ENCODE data around the gene CHKA. TPM values are rescaled to one million over a fixed set of nuclear protein-coding genes. Genes with fewer than 3 reads are reported as not detected.

CHKA gene
- total RNA-seq, 1 experiment from 2014 or later, result 119 TPM

DNA sequence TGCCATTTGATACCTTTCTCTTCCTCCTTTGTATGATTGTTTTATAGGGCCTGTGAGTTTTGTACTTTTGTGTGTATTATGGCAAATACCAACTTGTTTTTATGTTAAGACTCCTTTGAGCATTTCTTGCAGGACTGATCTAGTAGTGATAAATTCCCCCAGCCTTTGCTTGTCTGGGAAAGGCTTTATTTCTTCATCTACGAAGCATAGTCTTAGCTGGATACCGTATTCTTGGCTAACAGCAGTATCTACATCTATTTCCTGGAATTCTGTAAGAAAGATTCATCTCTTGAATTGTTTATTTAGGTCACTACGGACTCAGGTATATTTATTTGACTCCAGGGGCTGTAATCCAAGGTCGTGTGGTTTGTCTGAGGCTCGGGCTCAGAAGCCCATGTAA, 96.7 kb downstream of the CHKA start:
- in situ Hi-C loops (cut with HindIII; ENCODE audit: low sequenced_read_pairs), result no loop called here

DNA sequence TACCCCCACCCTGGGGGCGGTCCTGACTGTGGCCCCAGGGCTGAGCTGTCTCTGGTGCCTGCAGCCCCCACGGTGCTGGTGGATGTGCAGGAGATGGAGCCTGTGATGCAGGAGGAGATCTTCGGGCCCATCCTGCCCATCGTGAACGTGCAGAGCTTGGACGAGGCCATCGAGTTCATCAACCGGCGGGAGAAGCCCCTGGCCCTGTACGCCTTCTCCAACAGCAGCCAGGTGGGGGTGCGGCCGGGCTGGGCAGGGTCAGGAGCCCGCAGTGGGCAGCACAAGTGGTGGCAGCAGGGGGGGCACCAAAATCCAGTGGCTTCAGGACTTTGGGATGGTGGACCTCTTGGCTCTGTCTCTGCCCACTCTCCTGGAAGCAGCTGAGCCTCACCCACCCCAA, 98.7 kb downstream of the CHKA start:
- no peak for DNase-seq (ENCODE audit: low spot score)
- in situ Hi-C loops (cut with HindIII; ENCODE audit: low sequenced_read_pairs), result no loop called here

More for the DNA sequence above, 96.7 kb downstream of the CHKA start:
- DNase-seq (ENCODE audit: low spot score), result no peak

DNA sequence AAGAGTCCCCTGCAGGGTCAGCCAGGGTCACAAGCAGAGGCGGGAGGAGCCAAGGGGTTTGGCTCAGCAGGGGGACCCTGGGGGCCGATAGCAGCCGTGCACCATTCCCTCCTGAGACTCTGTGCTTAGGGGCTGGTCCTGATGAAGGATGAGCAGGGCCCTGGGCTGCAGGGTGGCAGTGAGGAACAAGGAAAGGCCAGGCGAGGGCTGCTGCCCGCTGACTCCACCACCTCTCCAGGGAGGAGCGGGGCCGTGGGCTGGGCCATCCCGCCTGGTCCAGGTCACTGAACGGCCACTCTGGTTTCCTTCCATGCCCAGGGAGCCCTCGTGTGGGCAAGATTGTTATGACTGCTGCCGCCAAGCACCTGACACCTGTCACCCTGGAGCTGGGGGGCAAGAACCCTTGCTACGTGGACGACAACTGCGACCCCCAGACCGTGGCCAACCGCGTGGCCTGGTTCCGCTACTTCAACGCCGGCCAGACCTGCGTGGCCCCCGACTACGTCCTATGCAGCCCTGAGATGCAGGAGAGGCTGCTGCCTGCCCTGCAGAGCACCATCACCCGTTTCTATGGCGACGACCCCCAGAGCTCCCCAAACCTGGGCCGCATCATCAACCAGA, 99.9 kb downstream of the CHKA start:
- in situ Hi-C loops (cut with HindIII; ENCODE audit: low sequenced_read_pairs), result no loop called here
- DNase-seq (ENCODE audit: low spot score), result no peak

DNA sequence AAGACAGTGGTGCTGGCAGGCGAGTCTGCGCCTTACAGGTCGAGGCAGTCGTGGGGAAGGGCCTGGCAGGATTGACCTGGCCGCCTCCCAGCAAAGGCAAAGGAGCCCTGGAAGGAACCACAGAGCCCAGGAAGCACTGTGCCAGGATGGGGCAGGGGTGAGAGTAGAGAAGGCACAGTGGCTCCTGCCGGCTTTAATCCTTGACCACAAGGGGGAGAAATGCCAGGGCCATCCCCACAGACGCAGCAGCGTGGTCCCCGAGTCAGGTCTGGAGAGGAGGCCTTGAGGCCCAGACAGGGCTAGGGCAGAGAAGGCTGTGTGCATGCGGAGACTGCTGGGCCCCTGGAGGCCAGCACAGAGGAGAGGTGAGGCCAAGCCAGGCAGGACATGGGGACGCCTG, 100.6 kb downstream of the CHKA start:
- DNase-seq (ENCODE audit: low spot score), result no peak
- in situ Hi-C loops (cut with HindIII; ENCODE audit: low sequenced_read_pairs), result no loop called here

DNA sequence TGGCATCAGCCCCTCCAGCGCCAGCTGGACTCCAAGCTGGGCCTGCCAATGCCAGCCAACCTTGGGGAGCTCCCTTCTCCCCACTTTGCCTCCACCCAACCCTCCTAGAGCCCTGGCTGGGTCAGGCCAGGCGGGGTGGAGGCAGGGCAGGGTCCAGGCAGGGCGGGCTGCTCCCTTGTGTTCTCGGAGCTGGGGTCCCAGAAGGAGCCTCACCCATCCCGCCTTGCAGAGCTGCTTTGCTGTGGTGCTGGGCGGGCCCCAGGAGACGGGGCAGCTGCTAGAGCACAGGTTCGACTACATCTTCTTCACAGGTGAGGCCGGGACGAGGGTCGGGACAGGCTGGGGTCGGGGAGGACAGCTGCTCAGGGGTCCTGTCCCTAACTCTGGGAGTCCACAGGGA, 101.7 kb downstream of the CHKA start:
- DNase-seq (ENCODE audit: low spot score), result no peak
- in situ Hi-C loops (cut with HindIII; ENCODE audit: low sequenced_read_pairs), result no loop called here

DNA sequence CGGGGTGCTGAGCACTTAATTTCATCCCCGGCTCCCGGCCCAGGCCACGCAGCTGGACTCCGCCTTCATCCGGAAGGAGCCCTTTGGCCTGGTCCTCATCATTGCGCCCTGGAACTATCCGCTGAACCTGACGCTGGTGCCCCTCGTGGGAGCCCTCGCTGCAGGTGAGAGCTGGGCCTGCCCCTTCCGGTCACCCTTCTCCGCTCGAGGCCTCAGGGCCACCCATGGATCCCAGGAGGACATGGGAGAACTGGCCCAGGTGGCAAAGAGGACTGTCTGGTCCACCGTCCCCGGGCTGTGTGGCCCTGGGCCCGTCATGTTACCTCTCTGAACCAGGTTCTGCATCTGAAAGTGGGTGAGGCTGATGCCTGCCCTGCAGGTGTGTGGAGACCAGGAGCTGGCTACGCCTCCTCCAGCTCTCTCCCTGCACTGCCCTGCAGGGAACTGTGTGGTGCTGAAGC, 102.4 kb downstream of the CHKA start:
- DNase-seq (ENCODE audit: low spot score), result no peak
- in situ Hi-C loops (cut with HindIII; ENCODE audit: low sequenced_read_pairs), result no loop called here

- in situ Hi-C loops (cut with HindIII; ENCODE audit: low sequenced_read_pairs), result no loop called here
- no peak for DNase-seq (ENCODE audit: low spot score)
These were observed 103.0 kb downstream of the CHKA start for GRCh38 chr11:68017980-68018729.

DNA sequence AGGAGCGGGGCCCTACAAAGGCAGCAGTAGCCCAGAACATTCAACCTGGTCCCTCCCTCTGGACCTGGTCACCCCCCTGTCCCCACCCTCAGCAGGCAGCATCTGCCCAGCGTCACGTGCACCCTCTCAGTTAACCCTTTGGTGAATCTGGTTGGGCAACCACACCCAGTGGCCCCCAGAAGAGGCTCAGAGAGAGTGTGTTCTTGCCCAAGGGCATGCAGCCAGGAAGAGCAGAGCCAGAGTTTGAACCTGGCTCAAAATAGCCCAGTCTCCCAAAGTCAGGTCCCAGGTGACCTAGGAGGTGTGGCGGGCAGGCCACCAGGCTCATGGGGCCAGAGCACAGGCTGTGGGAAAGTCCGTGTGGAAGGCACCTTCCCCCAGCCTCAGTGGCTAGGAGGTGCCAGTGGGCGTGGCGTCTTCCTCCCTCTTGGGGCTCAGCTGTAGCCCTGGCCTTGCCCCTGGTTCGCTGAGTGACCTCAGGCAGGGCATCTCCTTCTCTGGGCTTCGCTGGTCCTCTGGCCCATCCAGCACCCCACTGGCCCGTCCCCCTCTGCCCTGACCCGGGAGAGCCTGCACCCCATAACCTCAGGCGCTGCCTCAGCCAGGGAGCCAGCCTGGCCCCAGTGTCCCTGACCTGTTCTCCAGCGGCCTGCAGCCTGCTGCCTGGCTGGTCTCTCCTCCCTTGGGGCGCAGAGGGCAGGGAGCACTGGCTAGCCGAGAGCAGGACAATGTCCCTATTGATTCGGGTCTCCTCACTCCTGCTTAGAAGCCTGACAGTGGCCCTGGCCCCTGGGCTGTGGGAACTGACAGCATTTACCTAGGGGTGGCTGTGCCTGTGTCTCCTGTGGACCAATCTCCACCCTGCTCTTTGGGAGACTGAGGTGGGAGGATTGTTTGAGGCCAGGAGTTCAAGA, 104.0 kb downstream of the CHKA start:
- no peak for DNase-seq (ENCODE audit: low spot score)
- in situ Hi-C loops (cut with HindIII; ENCODE audit: low sequenced_read_pairs), result no loop called here

- no peak for DNase-seq (ENCODE audit: low spot score)
- in situ Hi-C loops (cut with HindIII; ENCODE audit: low sequenced_read_pairs), result no loop called here
These were observed 104.9 kb downstream of the CHKA start for GRCh38 chr11:68016161-68016903.

DNA sequence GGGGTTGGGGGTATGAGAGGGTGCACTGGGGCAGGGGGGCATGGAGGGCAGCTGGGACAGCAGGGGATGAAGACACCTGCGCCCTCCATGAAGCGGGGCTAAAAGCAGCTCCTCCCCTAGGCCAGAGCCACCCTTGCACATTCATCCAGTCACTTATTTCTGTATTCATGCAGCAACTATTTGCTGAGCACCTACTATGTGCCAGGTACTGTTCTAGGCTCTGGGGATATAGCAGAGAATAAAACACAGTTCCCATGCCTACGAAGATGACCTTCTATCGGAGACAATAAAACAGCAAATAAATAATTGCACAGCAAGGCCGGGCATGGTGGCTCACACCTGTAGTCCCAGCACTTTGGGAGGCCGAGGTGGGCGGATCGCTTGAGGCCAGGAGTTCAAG, 105.7 kb downstream of the CHKA start:
- in situ Hi-C loops (cut with HindIII; ENCODE audit: low sequenced_read_pairs), result no loop called here
- no peak for DNase-seq (ENCODE audit: low spot score)

GRCh38 chr11:68014947-68015447, 106.2 kb downstream of the CHKA start:
- DNase-seq (ENCODE audit: low spot score), result no peak
- in situ Hi-C loops (cut with HindIII; ENCODE audit: low sequenced_read_pairs), result no loop called here

DNA sequence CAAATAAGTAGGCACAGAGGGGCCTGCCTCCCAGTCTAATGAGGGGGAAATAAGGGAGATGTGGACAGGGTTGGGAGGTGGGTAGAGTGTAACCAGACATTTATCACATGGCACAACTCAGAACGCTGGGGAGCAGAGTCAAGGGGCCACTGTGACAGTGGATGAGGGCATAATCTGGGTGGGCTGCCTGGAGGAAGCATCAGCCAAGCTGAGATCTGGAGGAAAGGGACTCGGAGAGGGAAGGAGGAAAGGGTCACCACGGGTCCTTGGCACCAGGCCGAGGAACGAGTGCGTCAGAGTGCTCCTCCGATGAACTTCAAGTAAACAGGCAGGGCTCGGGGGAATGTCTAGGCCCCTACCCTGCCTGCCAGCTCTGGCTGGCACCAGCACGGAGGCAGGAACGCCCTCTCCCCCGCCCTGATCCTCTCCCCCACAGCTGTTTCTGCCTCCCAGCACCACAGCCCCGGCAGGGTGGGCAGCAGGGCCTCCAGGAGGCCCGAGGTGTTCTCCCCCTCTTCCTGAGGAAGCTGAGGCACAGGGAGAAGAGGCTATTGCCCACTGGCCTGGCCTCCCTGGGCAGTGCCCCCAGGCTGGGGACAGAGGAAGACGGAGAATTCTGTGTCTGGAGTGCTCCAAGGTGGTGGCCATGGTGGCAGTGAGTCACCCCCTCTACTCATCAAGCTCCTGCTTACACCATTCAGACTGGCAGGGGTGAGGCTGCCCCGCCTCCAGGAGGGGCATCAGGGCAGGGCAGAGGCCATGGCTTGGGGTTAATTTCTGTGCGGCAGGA, 106.8 kb downstream of the CHKA start:
- DNase-seq (ENCODE audit: low spot score), result no peak
- in situ Hi-C loops (cut with HindIII; ENCODE audit: low sequenced_read_pairs), result no loop called here

- in situ Hi-C loops (cut with HindIII; ENCODE audit: low sequenced_read_pairs), result no loop called here
- no peak for DNase-seq (ENCODE audit: low spot score)
These were observed 107.5 kb downstream of the CHKA start for GRCh38 chr11:68013611-68014156.

DNA sequence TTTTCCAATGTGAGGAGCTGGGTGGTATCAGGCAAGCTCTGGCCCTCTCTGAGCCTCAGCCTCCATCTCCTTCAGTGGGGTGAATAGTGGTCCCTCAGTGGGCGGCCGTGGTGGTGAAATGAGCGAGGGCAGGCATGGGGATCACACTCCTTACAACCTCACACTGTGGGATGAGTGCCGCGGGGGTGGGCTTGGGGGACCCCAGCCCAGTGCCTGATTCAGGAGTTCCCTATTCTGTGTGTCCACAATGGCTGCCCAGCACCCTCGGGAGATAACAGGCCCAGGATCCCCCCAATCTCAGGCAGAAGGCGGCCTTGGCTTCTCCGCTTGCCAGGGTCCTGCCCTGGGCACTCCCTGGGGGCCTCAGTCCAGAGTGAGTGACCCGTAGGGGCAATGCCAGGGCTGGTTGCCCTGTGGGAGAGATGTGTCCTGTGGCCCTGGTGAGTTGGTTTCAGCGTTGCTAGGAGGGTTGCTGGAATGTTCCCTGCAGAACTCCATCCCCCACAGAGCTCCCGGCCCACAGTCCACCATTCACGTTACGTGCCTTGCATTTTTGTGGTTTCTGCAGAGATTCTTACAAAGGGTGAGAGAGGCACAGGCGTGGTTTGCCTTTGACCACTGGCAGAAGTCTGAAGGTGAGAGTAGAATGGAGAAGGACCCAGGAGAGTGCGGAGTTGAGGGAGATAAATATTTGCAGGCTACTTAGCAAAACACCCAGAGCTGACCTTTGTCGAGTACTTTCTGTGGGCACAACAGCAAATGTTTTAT, 108.2 kb downstream of the CHKA start:
- in situ Hi-C loops (cut with HindIII; ENCODE audit: low sequenced_read_pairs), result no loop called here
- DNase-seq (ENCODE audit: low spot score), result no peak

- DNase-seq (ENCODE audit: low spot score), result no peak
- in situ Hi-C loops (cut with HindIII; ENCODE audit: low sequenced_read_pairs), result no loop called here
These were observed 108.9 kb downstream of the CHKA start for GRCh38 chr11:68012044-68012842.

- in situ Hi-C loops (cut with HindIII; ENCODE audit: low sequenced_read_pairs), result no loop called here
- no peak for DNase-seq (ENCODE audit: low spot score)
These were observed 109.9 kb downstream of the CHKA start for GRCh38 chr11:68011051-68011943.
